LHCN-M2 (cell line): ENCODE measurements around the gene CGB2. TPM values are rescaled to one million over a fixed set of nuclear protein-coding genes. Genes with fewer than 3 reads are reported as not detected.
"Not testable (repeated sequence)": the region's sequence is repeated elsewhere in the genome, so short reads cannot be mapped to it uniquely, and the experiment has no call there.

Source experiments
- DNase-seq: peaks from one replicate; pipeline ENCODE4 v3.0.0-alpha.2; 2012; ENCODE audit warnings: low read depth
- polyA plus RNA-seq: library from polyadenylated mRNA; unstranded; fragments of >200 nt; gene quantifications from one replicate; pipeline ENCODE4 v1.2.1, GENCODE V29; 2012; ENCODE audit warnings: missing spikeins
- total RNA-seq: library from RNA; depleted of rRNA; stranded (reverse); fragments of >200 nt; gene quantifications from 2 replicates; pipeline ENCODE4 v1.2.3, GENCODE V29; 2014; rRNA removed

Gene CGB2
- 0.26 TPM in 1 of 2 replicates, not detected in the other for total RNA-seq
- polyA plus RNA-seq, result 0.84 TPM

GRCh38 chr19:49031642-49032301 lies at the start of gene CGB2:
TSS of gene CGB2 (plus strand) at chr19:49031890. CDS start at chr19:49032096, 206 bp downstream.
- DNase-seq, result not testable (repeated sequence)

- no peak for DNase-seq
Measured at GRCh38 chr19:48982280-48982679, 49.4 kb upstream of the CGB2 start.

DNA sequence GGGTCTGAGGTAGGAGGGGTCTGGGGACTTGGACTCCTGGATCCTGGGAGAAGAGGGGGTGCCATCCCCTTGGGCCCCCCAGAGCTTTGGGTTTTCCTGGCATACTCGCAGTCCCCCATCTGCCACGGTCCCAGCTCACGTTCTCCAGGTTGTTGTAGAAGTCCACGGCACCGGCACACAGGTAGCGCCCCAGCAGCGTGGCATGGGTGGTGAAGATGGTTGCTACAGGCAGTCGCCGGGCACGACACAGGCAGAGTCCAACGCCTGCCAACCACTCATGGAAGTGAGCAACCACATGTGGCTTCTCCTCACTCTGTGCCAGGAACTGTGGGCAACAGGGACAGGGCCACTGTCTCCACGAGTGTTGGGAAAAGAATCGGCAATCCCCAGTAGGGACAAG lies 46.0 kb upstream of the CGB2 start:
- DNase-seq, result no peak

DNA sequence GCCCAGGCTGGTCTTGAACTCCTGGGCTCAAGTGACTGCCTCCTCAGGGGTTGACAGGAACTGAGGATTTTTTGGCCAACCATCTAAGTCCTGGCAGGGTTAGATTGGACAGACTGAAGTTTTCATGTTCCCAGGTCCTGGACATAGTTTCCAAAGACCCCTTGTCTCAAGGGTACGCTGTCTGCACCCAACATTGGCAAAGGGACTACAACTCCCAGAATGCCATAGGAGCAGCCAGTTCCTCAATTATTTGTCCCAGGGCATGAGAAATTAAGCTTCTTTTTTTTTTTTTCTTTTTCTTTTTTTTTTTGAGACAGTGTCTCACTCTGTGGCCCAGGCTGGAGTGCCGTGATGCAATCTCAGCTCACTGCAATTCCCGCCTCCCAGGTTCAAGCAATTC lies 45.5 kb upstream of the CGB2 start:
- DNase-seq, result no peak

- no peak for DNase-seq
Measured at GRCh38 chr19:48987323-48987722, 44.4 kb upstream of the CGB2 start.

GRCh38 chr19:48988286-48988685 lies 43.4 kb upstream of the CGB2 start:
- no peak for DNase-seq

DNA sequence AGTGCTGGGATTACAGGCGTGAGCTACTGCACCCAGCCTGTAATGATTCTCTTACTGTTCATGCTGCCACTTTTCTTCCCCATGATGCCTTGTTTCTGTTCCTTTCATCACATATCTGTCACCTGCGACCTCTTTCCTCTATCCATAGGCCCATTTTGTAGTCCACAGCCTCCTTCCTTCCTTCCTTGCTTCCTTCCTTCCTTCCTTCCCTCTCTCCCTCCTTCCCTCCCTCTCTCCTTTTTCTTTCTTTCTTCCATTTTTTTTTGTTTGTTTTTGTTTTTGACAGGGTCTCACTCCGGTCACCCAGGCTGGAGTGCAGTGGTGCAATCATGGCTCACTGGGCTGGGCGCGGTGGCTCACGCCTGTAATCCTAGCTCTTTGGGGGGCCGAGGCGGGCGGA lies 42.8 kb upstream of the CGB2 start:
- DNase-seq, result no peak

GRCh38 chr19:48989701-48990291 lies 41.9 kb upstream of the CGB2 start:
- peak; percentile 88 for DNase-seq

GRCh38 chr19:48990400-48990799 lies 41.3 kb upstream of the CGB2 start:
- no peak for DNase-seq

GRCh38 chr19:48991011-48991609 lies 40.6 kb upstream of the CGB2 start:
- DNase-seq, result no peak

GRCh38 chr19:48991873-48992580 lies 39.7 kb upstream of the CGB2 start:
- peak; percentile 82 for DNase-seq

GRCh38 chr19:48992581-48993174 lies 39.0 kb upstream of the CGB2 start:
- DNase-seq, result no peak

DNA sequence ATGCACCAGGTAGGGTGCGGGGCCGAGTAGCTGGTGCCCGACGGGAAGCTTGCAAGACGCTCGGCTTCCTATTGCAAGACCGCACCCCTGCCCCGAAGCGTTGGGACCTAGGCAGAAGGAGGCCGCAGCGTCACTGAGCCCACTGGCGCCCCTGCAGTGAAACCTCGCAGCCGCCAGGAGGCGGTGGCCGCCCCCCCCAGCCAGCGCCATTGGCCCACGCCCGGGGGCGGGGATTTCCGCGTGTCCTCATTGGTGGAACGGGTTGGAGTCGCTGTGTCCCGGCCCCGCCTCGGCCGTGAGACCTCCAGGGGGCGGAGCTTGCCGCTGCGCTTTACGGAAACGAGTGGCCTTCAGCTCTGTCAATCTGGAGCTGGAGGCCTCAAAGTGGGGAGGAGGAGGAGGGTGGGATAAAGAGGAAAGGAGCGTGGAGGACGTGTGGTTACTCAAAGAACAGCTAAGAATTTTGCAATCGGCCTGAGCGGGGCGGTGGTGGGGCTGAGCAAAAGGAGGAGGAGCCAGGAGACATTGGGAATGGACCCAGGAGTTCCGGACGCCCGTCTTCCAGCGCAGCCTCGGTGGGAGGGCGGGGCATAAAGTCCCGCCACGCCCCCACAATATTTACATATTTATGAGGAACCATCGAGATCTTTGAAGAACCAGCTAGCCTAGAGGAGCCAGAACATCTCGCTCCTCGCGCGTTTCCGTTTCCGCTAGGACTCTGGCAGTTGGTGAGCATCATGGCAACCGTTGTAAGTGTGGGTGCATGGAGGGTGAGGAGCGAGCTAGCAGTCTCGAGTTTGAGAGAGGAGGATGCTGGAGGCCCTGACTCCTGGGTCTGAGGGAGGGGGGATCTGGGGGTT lies 38.3 kb upstream of the CGB2 start, which contains the start of the genes GYS1 and RUVBL2:
TSS of gene GYS1 (minus strand) at position 135 of the 860 bp plus-strand sequence. CDS start 197 bp downstream, outside the sequence.
TSS of gene RUVBL2 (plus strand) at position 713 of the 860 bp plus-strand sequence. CDS start at position 738, 25 bp downstream.
- peak; percentile 99 for DNase-seq

GRCh38 chr19:48994035-48994386 lies 37.7 kb upstream of the CGB2 start:
- no peak for DNase-seq

DNA sequence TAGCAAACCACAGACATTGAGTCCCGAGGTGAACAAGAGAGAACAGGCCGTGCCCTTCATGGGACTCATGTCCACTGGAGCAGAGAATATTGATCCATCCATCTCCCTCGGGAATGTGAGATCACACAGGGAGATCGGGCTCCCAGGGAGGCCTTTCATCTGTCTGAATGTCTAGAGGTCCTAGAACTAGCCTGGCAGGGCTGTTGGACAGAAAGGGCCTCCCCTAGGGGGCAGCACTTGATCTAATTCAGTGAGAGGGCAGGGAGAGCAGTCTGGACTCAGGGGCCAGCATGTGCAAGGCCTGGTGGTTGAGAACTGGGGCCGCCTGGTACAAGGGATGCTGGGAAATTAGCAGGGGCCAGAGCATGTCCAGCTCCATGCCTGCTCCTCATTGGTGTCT lies 33.7 kb upstream of the CGB2 start:
- peak; percentile 71 for DNase-seq

GRCh38 chr19:48999481-49000325 lies 32.0 kb upstream of the CGB2 start:
- DNase-seq, result peak; percentile 61

DNA sequence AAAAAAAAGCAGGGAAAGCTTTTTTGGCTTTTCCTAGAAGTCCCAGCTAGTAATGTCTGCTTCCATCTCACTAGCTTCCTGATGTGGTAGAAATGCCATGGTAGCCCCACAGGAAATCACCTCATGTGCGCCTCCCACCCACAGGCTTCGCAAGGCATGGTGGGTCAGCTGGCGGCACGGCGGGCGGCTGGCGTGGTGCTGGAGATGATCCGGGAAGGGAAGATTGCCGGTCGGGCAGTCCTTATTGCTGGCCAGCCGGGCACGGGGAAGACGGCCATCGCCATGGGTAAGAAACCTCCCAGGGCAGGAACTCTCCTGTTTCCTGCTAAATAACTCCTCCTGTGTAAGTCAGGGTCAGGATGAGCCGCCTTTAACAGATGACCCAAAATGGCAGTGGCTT lies 27.6 kb upstream of the CGB2 start:
- no peak for DNase-seq

DNA sequence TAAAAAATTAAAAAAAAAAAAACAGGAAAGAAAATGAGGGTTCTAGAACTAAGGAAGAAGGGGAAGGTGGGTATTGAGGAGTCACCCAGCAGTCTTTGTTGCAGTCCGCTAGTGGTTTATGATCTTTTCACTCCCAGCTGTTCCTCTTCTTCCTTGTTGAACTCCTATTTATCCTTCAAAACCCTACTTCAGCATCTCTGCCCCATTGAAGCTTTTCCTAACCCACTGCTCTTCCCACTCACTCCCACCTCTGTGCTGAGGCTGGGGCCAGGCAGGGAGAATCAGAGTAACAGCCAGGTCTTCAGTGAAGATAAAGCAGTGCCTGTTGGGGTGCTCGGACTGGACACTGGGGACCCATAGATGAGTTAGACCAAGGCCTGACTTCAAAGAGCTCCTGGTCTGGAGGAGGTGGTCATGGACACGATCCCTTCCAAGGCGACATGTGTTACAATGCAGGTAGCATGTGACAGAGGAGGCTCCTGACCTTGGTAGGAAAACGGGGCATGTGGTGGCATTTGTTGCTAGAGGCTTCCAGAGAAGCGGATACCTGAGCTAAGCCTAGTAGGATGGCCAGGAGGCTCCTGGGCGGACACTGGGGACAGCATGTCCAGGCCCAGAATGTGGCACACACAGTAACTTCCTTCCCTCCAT lies 26.6 kb upstream of the CGB2 start:
- no peak for DNase-seq

DNA sequence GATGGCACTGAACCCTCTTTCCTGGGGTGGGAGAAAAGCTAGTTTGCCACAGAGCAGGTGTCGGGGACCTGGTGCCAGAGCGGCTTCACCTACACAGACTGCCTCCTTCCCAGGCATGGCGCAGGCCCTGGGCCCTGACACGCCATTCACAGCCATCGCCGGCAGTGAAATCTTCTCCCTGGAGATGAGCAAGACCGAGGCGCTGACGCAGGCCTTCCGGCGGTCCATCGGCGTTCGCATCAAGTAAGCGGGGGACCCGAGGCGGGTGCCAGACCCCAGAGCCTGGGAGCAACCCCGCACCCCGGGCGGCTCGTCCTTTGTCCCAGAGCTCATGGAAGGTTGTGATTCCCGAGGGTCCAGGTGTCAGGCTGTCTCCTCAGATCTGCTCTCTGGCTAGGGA lies 24.8 kb upstream of the CGB2 start:
- DNase-seq, result no peak
